GM08714 (cell line): ENCODE results near the gene MAGEB5.
"Not testable (repeated sequence)": the region's sequence is repeated elsewhere in the genome, so short reads cannot be mapped to it uniquely, and the experiment has no call there.

Source experiments
- H3K4me3 ChIP-seq: fragments of 200-500 bp; sonication (Bioruptor generic); 2 replicates; pipeline ENCODE4 v1.5.1; 2014; ENCODE audit warnings: mild to moderate bottlenecking, low read length, inconsistent platforms
- ZNF274 ChIP-seq: IDR thresholded peaks from 2 replicates; pipeline ENCODE4 v1.6.1; 2012; ENCODE audit warnings: mild to moderate bottlenecking, low read depth, low read length

The MAGEB5 gene

GRCh38 chrX:26215869-26216268 lies at the start of gene MAGEB5:
TSS of gene MAGEB5 (plus strand) at chrX:26216169. CDS start at chrX:26217302, 1,133 bp downstream.
- no peak for TF ChIP-seq ZNF274
- H3K4me3 ChIP-seq, result no peak within 1 kb of the TSS

DNA sequence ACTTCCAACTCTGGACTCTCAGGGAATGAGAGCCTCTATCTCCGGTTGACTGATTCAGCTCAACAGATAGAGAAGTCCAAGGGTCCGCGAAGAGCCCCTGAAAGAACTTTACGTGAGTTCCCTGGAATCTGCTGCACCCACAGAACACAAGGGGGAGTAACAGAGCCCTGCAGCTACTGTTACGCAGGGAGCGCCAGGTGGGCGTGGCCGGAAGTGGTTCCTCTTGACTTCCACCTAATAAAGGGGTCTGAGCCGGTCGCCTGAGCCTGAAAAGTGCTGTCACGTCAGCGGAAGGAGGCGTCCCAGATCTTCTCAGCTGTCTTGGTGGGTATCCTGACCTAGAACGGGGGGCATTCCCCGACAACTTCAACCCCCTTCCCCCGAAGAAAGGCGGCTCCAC lies 23.8 kb upstream of the MAGEB5 start, which contains the start of gene MAGEB6:
MAGEB6 (plus strand) TSS at position 237 of the 400 bp plus-strand sequence. CDS start 1,407 bp downstream, outside the sequence.
- TF ChIP-seq ZNF274, result no peak
- no peak within 1 kb of the TSS for H3K4me3 ChIP-seq

- TF ChIP-seq ZNF274, result no peak
- H3K4me3 ChIP-seq, result no peak overlapping the region
Measured at GRCh38 chrX:26203561-26203960, 12.4 kb upstream of the MAGEB5 start.

DNA sequence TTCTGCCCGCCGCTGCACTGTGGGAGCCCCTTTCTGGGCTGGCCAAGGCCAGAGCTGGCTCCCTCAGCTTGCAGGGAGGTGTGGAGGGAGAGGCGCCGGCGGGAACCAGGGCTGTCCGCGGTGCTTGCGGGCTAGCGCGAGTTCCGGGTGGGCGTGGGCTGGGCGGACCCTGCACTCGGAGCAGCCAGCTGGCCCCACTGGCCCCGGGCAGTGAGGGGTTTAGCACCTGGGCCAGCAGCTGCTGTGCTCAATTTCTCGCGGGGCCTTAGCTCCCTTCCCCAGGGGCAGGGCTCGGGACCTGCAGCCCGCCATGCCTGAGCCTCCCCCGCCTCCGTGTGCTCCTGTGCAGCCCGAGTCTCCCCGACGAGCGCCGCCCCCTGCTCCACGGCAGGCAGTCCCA lies 11.3 kb upstream of the MAGEB5 start:
- H3K4me3 ChIP-seq, result not testable (repeated sequence)

DNA sequence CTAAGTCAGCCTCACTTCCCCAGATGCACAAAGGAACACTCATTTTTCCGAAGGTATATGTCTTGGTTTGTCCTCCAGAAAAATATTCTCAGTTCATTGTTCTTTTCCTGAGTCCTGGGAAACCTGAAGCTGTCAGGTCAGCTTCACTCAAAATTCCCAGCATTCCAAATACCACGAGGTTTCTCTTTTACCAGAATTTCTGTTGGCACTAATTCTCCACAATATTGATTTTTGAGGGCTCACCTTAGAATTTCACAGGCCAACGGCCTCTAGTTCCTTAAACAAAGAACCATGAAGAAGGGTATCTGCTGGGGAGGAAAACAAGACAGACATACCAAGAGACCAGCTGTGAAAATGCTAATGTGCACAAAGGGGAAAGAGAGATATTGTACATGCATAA lies 8.0 kb upstream of the MAGEB5 start:
- TF ChIP-seq ZNF274, result no peak
- no peak overlapping the region for H3K4me3 ChIP-seq

- TF ChIP-seq ZNF274, result no peak
- no peak overlapping the region for H3K4me3 ChIP-seq
Measured at GRCh38 chrX:26219351-26219750, 3.4 kb downstream of the MAGEB5 start.

DNA sequence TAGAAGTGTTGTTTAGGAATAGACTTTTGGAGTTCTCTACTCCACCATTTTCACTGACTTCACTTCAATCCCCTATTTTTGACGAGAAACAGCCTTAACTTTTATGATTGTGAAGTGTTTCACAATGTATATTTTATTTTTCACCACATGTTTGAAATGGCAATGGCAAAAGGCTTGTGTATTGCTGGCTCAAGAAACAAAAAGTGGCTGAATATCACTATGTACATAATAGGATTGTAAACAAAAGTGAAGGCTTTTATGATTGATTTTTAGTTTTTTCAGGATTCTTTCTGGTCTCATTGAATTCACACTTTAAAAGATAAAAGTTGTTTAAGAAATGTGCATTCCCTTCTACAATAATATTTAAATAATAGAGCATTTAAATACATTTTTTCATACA lies 18.2 kb downstream of the MAGEB5 start:
- no peak overlapping the region for H3K4me3 ChIP-seq
- no peak for TF ChIP-seq ZNF274

DNA sequence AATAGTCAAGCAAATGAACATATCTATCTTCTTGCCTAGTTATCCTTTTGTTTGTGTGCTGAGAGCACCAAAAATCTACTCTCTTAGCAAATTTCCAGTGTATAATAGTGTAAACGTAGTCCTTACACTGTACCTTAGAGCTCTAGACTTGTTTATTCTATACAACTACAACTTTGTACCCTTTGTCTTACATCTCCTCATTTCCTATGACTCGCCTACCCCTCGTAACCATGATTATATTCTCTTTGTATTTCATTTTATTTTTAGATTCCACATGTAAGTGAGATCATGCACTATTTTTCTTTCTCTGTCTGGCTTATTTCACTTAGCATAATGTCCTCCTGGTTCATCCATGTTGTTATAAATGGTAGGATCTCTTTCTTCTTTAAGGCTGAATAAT lies 37.6 kb downstream of the MAGEB5 start:
- no peak for TF ChIP-seq ZNF274

DNA sequence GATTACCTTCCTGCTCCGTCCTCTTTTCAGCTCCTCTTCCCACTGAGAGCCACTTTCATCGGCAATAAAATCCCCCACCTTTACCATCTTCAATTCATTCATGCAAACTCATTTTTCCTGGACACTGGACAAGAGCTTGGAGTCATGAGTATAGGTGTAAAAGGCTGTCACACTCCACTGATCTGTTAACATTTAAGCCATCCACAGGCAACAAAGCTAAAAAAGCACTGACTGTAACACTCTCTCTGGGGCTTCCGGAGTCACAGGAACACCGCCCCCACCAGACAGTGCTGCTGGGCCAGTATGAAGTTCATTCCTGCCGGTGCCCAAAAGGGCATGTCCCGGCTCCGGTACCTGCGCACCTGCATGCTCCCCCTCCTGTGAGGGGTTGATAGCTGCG lies 38.5 kb downstream of the MAGEB5 start:
- no peak for TF ChIP-seq ZNF274
- H3K4me3 ChIP-seq, result no peak overlapping the region

More for the DNA sequence above, 37.6 kb downstream of the MAGEB5 start:
- H3K4me3 ChIP-seq, result no peak overlapping the region

- H3K4me3 ChIP-seq, result no peak overlapping the region
- no peak for TF ChIP-seq ZNF274
Measured at GRCh38 chrX:26262121-26262523, 46.2 kb downstream of the MAGEB5 start.
